SK-N-MC (cell line): ENCODE data around the gene ERP44.

ENCODE experiments used
- EZH2 ChIP-seq: fragments of 200-600 bp; sonication (generic); IDR thresholded peaks from one replicate; pipeline ENCODE4 v1.6.1; 2017; ENCODE audit warnings: antibody characterized with exemption
- FOXP2 ChIP-seq: optimal IDR thresholded peaks from 2 replicates; pipeline ENCODE3; 2011; ENCODE audit warnings: mild to moderate bottlenecking, moderate library complexity; ENCODE audit not compliant: insufficient read depth; ENCODE audit errors: extremely low read length, control extremely low read depth
- POLR2AphosphoS5 ChIP-seq: IDR thresholded peaks from 2 replicates; pipeline ENCODE4 v1.6.1; 2012; ENCODE audit warnings: mild to moderate bottlenecking, low read depth, low read length, borderline replicate concordance

- TF ChIP-seq EZH2 (no peak), POLR2AphosphoS5 (no peak), FOXP2 (no peak)
Measured at GRCh38 chr9:100104314-100104713, 5.5 kb upstream of the ERP44 start.
